Iris pigment epithelial cell (primary cell): ENCODE measurements around the gene SLC16A3.

Experiments
- DNase-seq: peaks from one replicate; pipeline ENCODE4 v3.0.0-alpha.2; 2011; ENCODE audit warnings: low read depth

SLC16A3 gene

GRCh38 chr17:82287013-82287867 lies 58.4 kb downstream of the SLC16A3 start:
- DNase-seq = no peak

GRCh38 chr17:82287868-82288801 lies 59.3 kb downstream of the SLC16A3 start:
- peak; percentile 88 for DNase-seq
